Gastrocnemius medialis (tissue), 4 donors: ENCODE measurements around the gene SHKBP1. TPM values are rescaled to one million over a fixed set of nuclear protein-coding genes. Genes with fewer than 3 reads are reported as not detected.

Source experiments
- ATAC-seq, 2 donors: fragments of 150-250 bp; one replicate each; pipeline ENCODE4 v1.9.1; 2016
- DNase-seq, 2 donors: peaks; one replicate each; pipeline ENCODE4 v3.0.0-alpha.2; 2019
- H3K27ac ChIP-seq, 4 donors: fragments of 200-600 bp; sonication (generic); 1 replicate in 1 of 4; 2 replicates in 3 of 4; pipeline ENCODE4 v1.5.1; 2016 to 2018; ENCODE audit warnings: mild to moderate bottlenecking in 2 of 4, moderate library complexity in 1 of 4
- H3K27me3 ChIP-seq, 3 donors: fragments of 200-600 bp; sonication (generic) in 2 of 3; 1 replicate in 1 of 3; 2 replicates in 2 of 3; pipeline versions ENCODE4 v1.5.1 to v1.6.0; 2016 to 2019; ENCODE audit warnings: mild to moderate bottlenecking in 1 of 3, moderate library complexity in 1 of 3
- H3K36me3 ChIP-seq, 2 donors: fragments of 200-600 bp; sonication (generic) in 1 of 2; one replicate each; pipeline ENCODE4 v1.5.1; 2017 to 2018
- H3K4me1 ChIP-seq, 2 donors: fragments of 200-600 bp; sonication (generic) in 1 of 2; one replicate each; pipeline ENCODE4 v1.5.1; 2016 to 2017; ENCODE audit warnings: mild to moderate bottlenecking in 2 of 2
- H3K4me3 ChIP-seq, 4 donors: fragments of 200-600 bp; sonication (generic) in 3 of 4; 1 replicate in 1 of 4; 2 replicates in 3 of 4; pipeline ENCODE4 v1.5.1; 2016 to 2019; ENCODE audit warnings: mild to moderate bottlenecking in 2 of 4
- H3K9me3 ChIP-seq, 3 donors: fragments of 200-600 bp; sonication (generic) in 2 of 3; 1 replicate in 1 of 3; 2 replicates in 2 of 3; pipeline ENCODE4 v1.5.1; 2016 to 2019
- CTCF ChIP-seq, 5 experiments: fragments of 450-650 bp in 3 of 5; fragments of 200-600 bp in 2 of 5; sonication (generic) in 2 of 5; IDR thresholded peaks in 4 of 5; conservative IDR thresholded peaks in 1 of 5; 1 replicate in 4 of 5; 2 replicates in 1 of 5; pipeline ENCODE4 v1.5.1; 2016 to 2019; ENCODE audit warnings: antibody characterized with exemption in 5 of 5, mild to moderate bottlenecking in 3 of 5, moderate library complexity in 3 of 5
- POLR2A ChIP-seq, 2 donors: fragments of 450-650 bp; IDR thresholded peaks; one replicate each; pipeline ENCODE4 v1.6.1; 2017; ENCODE audit warnings: antibody characterized with exemption in 2 of 2, mild to moderate bottlenecking in 2 of 2, moderate library complexity in 2 of 2
- in situ Hi-C, 4 donors: fragments of 200-750 bp; cut with MboI; loops; one replicate each; pipeline versions ENCODE4 v1.15.0 to v1.8.0; 2017; ENCODE audit warnings: low sequenced_read_pairs in 4 of 4
- intact Hi-C: fragments of 100-400 bp; cut with DNase I; formaldehyde crosslinking; loops from one replicate; pipeline ENCODE4 v1.15.1; 2023; ENCODE audit warnings: low total_unique reads
- total RNA-seq, 4 donors: library from RNA; depleted of rRNA; stranded (reverse); fragments of >200 nt; gene quantifications; one replicate each; pipeline versions ENCODE4 v1.1.0 to v1.2.3, GENCODE V29; 2016

SHKBP1 gene
- total RNA-seq, 4 donors from 2014 or later: 11.1 to 24.5 (median 23.6) TPM

GRCh38 chr19:40580619-40581018 is 3.9 kb downstream of the SHKBP1 start:
- in situ Hi-C loops (no loop called here), intact Hi-C loops (no loop called here)
- no peak for DNase-seq
- H3K27ac ChIP-seq: no peak overlapping the region
- peaks cover 4 to 13% of the 10 kb centered on the region in 2 donors for H3K4me1 ChIP-seq
- no peaks in the 10 kb centered on the region for H3K9me3 ChIP-seq
- no peak for ATAC-seq
- peaks cover 0 to 17% of the 10 kb centered on the region in 2 donors for H3K36me3 ChIP-seq
- H3K4me3 ChIP-seq: no peak overlapping the region
- TF ChIP-seq CTCF (IDR thresholded peaks at IDR 0.05 in 4 of 5, conservative IDR thresholded peaks at IDR 0.05 in 1 of 5): no peak
- no peak for TF ChIP-seq POLR2A (IDR thresholded peaks at IDR 0.05)
- no peaks in the 10 kb centered on the region for H3K27me3 ChIP-seq

- intact Hi-C loops: no loop called here
- H3K36me3 ChIP-seq: peaks cover 0 to 17% of the 10 kb centered on the region in 2 donors
- no peak for ATAC-seq
These were observed 4.9 kb downstream of the SHKBP1 start for GRCh38 chr19:40581531-40581930.

GRCh38 chr19:40582467-40582866 is 5.8 kb downstream of the SHKBP1 start:
- H3K36me3 ChIP-seq: peaks cover 0 to 17% of the 10 kb centered on the region in 2 donors
- no peaks in the 10 kb centered on the region for H3K9me3 ChIP-seq
- no peaks in the 10 kb centered on the region for H3K27me3 ChIP-seq
- TF ChIP-seq CTCF (IDR thresholded peaks at IDR 0.05 in 4 of 5, conservative IDR thresholded peaks at IDR 0.05 in 1 of 5) (no peak), POLR2A (IDR thresholded peaks at IDR 0.05) (no peak)
- ATAC-seq (no peak), DNase-seq (no peak)
- H3K4me3 ChIP-seq: no peak overlapping the region
- peaks cover 0 to 8% of the 10 kb centered on the region in 2 donors for H3K4me1 ChIP-seq
- H3K27ac ChIP-seq: no peak overlapping the region
- in situ Hi-C loops (no loop called here), intact Hi-C loops (no loop called here)

More at GRCh38 chr19:40581531-40581930, 4.9 kb downstream of the SHKBP1 start:
- no peaks in the 10 kb centered on the region for H3K9me3 ChIP-seq
- H3K27ac ChIP-seq: no peak overlapping the region
- TF ChIP-seq CTCF (IDR thresholded peaks at IDR 0.05 in 4 of 5, conservative IDR thresholded peaks at IDR 0.05 in 1 of 5) (no peak), POLR2A (IDR thresholded peaks at IDR 0.05) (no peak)
- H3K4me1 ChIP-seq: peaks cover 0 to 10% of the 10 kb centered on the region in 2 donors
- no peaks in the 10 kb centered on the region for H3K27me3 ChIP-seq
- no peak overlapping the region for H3K4me3 ChIP-seq
- in situ Hi-C loops: no loop called here
- DNase-seq: no peak

GRCh38 chr19:40583283-40583682 is 6.6 kb downstream of the SHKBP1 start:
- H3K27me3 ChIP-seq: no peaks in the 10 kb centered on the region
- no peak overlapping the region for H3K27ac ChIP-seq
- TF ChIP-seq CTCF (IDR thresholded peaks at IDR 0.05 in 4 of 5, conservative IDR thresholded peaks at IDR 0.05 in 1 of 5) (no peak), POLR2A (IDR thresholded peaks at IDR 0.05) (no peak)
- H3K9me3 ChIP-seq: no peaks in the 10 kb centered on the region
- no peak for DNase-seq
- intact Hi-C loops (no loop called here), in situ Hi-C loops (no loop called here)
- H3K36me3 ChIP-seq: peaks cover 0 to 17% of the 10 kb centered on the region in 2 donors
- peaks cover 0 to 3% of the 10 kb centered on the region in 2 donors for H3K4me1 ChIP-seq
- no peak for ATAC-seq
- no peak overlapping the region for H3K4me3 ChIP-seq

- H3K36me3 ChIP-seq: peaks cover 0 to 17% of the 10 kb centered on the region in 2 donors
These were observed 7.3 kb downstream of the SHKBP1 start for GRCh38 chr19:40584007-40584406.

More at GRCh38 chr19:40584007-40584406, 7.3 kb downstream of the SHKBP1 start:
- in situ Hi-C loops: no loop called here
- H3K27ac ChIP-seq: no peak overlapping the region
- no peak overlapping the region for H3K4me3 ChIP-seq
- H3K4me1 ChIP-seq: no peaks in the 10 kb centered on the region
- intact Hi-C loops: no loop called here
- TF ChIP-seq CTCF (IDR thresholded peaks at IDR 0.05 in 4 of 5, conservative IDR thresholded peaks at IDR 0.05 in 1 of 5): no peak
- no peak for TF ChIP-seq POLR2A (IDR thresholded peaks at IDR 0.05)
- DNase-seq: no peak
- no peaks in the 10 kb centered on the region for H3K9me3 ChIP-seq
- no peaks in the 10 kb centered on the region for H3K27me3 ChIP-seq
- no peak for ATAC-seq
